Measurements from ENCODE around the gene TMEM145.

- no peak for TF ChIP-seq CTCF (IDR thresholded peaks at IDR 0.05)
- no peak for TF ChIP-seq POLR2A (IDR thresholded peaks at IDR 0.05)
- no peak for TF ChIP-seq EP300 (IDR thresholded peaks at IDR 0.05)
Observed at GRCh38 chr19:42292042-42292960, 20.8 kb upstream of the TMEM145 start.
